HCT116 (cell line): ENCODE measurements around the gene CD58. TPM values are rescaled to one million over a fixed set of nuclear protein-coding genes. Genes with fewer than 3 reads are reported as not detected.

Experiments
- ATAC-seq: fragments of 200-7000 bp; cut with Tn5 transposase; 2 replicates; pipeline ENCODE4 v1.9.1; 2020; ENCODE audit warnings: mild to moderate bottlenecking, moderate library complexity
- BruUV-seq: library from RNA; stranded (reverse); fragments of 400-500 nt; replicated peaks from 2 replicates; lab custom pipeline; 2021; lab: Mats Ljungman, UMichigan
- CTCF ChIA-PET: fragments of 300-600 bp; sonication (Branson Sonifier 250); formaldehyde crosslinking; loops from one replicate; lab custom pipeline; 2021; ENCODE audit warnings: antibody characterized with exemption; lab: Charles Lee
- POLR2A ChIA-PET: fragments of 300-600, 350-600 bp; sonication (Branson Sonifier 250); formaldehyde crosslinking; loops from one replicate; lab custom pipeline; 2021; ENCODE audit warnings: antibody characterized with exemption; lab: Charles Lee
- RAD21 ChIA-PET, 2 experiments: fragments of 300-600 bp; sonication (Branson Sonifier 250); formaldehyde crosslinking; loops; one replicate each; lab custom pipeline; 2023; ENCODE audit warnings: low total read pairs in 2 of 2; ENCODE audit not compliant: uncharacterized antibody in 2 of 2, unreplicated experiment in 2 of 2, low non-redundant PET in 1 of 2; lab: Charles Lee
- DNase-seq: peaks from one replicate; pipeline ENCODE4 v3.0.0-alpha.2; 2010; ENCODE audit warnings: low read depth, low spot score
- H2AFZ ChIP-seq: fragments of 200-600 bp; shearing (Covaris generic), sonication (generic); 2 replicates; pipeline ENCODE4 v1.6.1; 2017; ENCODE audit warnings: low read depth, mixed run types, mixed read lengths, antibody characterized with exemption, low read length; ENCODE audit not compliant: poor library complexity, severe bottlenecking
- H3K27ac ChIP-seq: 2 replicates; pipeline ENCODE4 v1.5.1; 2012; ENCODE audit warnings: low read depth, low read length
- H3K27me3 ChIP-seq: fragments of 200-600 bp; sonication (generic); 2 replicates; pipeline ENCODE4 v1.6.1; 2016; ENCODE audit warnings: mixed run types, low read length, mixed read lengths; ENCODE audit not compliant: insufficient read depth
- H3K36me3 ChIP-seq, 2 experiments: fragments of 200-500 bp in 1 of 2; fragments of 200-600 bp in 1 of 2; sonication (Bioruptor generic) in 1 of 2; sonication (generic) in 1 of 2; 2 replicates each; pipeline versions ENCODE4 v1.5.1 to v1.6.1; 2014 to 2016; ENCODE audit warnings: low read length in 2 of 2, inconsistent platforms in 1 of 2, mixed read lengths in 1 of 2, mixed run types in 1 of 2; ENCODE audit not compliant: insufficient read depth in 2 of 2, control insufficient read depth in 1 of 2
- H3K4me1 ChIP-seq, 2 experiments: fragments of 200-600 bp in 1 of 2; sonication (generic) in 1 of 2; 2 replicates each; pipeline versions ENCODE4 v1.5.1 to v1.6.1; 2012 to 2017; ENCODE audit warnings: low read length in 2 of 2, inconsistent platforms in 1 of 2, mild to moderate bottlenecking in 1 of 2, mixed read lengths in 1 of 2, mixed run types in 1 of 2, moderate library complexity in 1 of 2; ENCODE audit not compliant: insufficient read depth in 2 of 2, control insufficient read depth in 1 of 2
- H3K4me2 ChIP-seq: fragments of 200-600 bp; sonication (generic); 2 replicates; pipeline ENCODE4 v1.6.1; 2017; ENCODE audit warnings: mixed run types, low read length, mixed read lengths
- H3K4me3 ChIP-seq, 2 experiments: fragments of 200-600 bp in 1 of 2; sonication (generic) in 1 of 2; replicated peaks in 1 of 2; 2 replicates each; pipeline ENCODE4 v1.5.1; 2011 to 2016; ENCODE audit warnings: low read length in 2 of 2, control low read depth in 1 of 2, low read depth in 1 of 2, mild to moderate bottlenecking in 1 of 2, mixed read lengths in 1 of 2, mixed run types in 1 of 2
- H3K79me2 ChIP-seq: fragments of 200-600 bp; sonication (generic); 2 replicates; pipeline ENCODE4 v1.6.1; 2017; ENCODE audit warnings: mild to moderate bottlenecking, mixed run types, low read length, moderate library complexity, mixed read lengths; ENCODE audit not compliant: insufficient read depth
- H3K9ac ChIP-seq: fragments of 200-600 bp; sonication (generic); 2 replicates; pipeline ENCODE4 v1.6.1; 2016; ENCODE audit warnings: low read length, mixed read lengths
- H3K9me2 ChIP-seq: fragments of 200-600 bp; sonication (generic), shearing (Covaris generic); 2 replicates; pipeline ENCODE4 v1.6.1; 2017; ENCODE audit warnings: mixed run types, mild to moderate bottlenecking, moderate library complexity; ENCODE audit not compliant: insufficient read depth
- H3K9me3 ChIP-seq, 2 experiments: fragments of 200-500 bp in 1 of 2; fragments of 200-600 bp in 1 of 2; sonication (Bioruptor generic) in 1 of 2; sonication (generic) in 1 of 2; 2 replicates each; pipeline ENCODE4 v1.6.1; 2014 to 2017; ENCODE audit warnings: low read length in 2 of 2, mixed read lengths in 2 of 2, inconsistent platforms in 1 of 2, low read depth in 1 of 2, mild to moderate bottlenecking in 1 of 2, mixed run types in 1 of 2, moderate library complexity in 1 of 2; ENCODE audit not compliant: control insufficient read depth in 1 of 2, insufficient read depth in 1 of 2
- H4K20me1 ChIP-seq: fragments of 200-600 bp; sonication (generic), shearing (Covaris generic); 2 replicates; pipeline ENCODE4 v1.6.1; 2017; ENCODE audit warnings: mixed run types, mild to moderate bottlenecking, moderate library complexity; ENCODE audit not compliant: insufficient read depth
- CEBPB ChIP-seq: IDR thresholded peaks from 2 replicates; pipeline ENCODE4 v1.6.1; 2012; ENCODE audit warnings: low read depth
- EGR1 ChIP-seq: IDR thresholded peaks from 2 replicates; pipeline ENCODE4 v1.6.1; 2012; ENCODE audit warnings: low read depth
- ELF1 ChIP-seq: IDR thresholded peaks from 2 replicates; pipeline ENCODE4 v1.6.1; 2012; ENCODE audit warnings: low read depth, borderline replicate concordance
- EZH2 ChIP-seq: fragments of 200-600 bp; sonication (generic); IDR thresholded peaks from 2 replicates; pipeline ENCODE4 v1.6.1; 2017; ENCODE audit warnings: antibody characterized with exemption, mixed run types
- EZH2phosphoT487 ChIP-seq: fragments of 200-600 bp; IDR thresholded peaks from 2 replicates; pipeline ENCODE4 v1.6.1; 2018; ENCODE audit warnings: antibody characterized with exemption, borderline replicate concordance
- FOSL1 ChIP-seq: IDR thresholded peaks from 2 replicates; pipeline ENCODE4 v1.6.1; 2012; ENCODE audit warnings: low read depth
- JUND ChIP-seq: IDR thresholded peaks from 2 replicates; pipeline ENCODE4 v1.6.1; 2012
- POLR2A ChIP-seq: IDR thresholded peaks from 2 replicates; pipeline ENCODE4 v1.7.0; 2011; ENCODE audit warnings: borderline replicate concordance; ENCODE audit not compliant: insufficient read depth, insufficient read length; ENCODE audit errors: extremely low read depth
- RAD21 ChIP-seq: IDR thresholded peaks from 2 replicates; pipeline ENCODE4 v1.6.1; 2012; ENCODE audit warnings: low read depth, mild to moderate bottlenecking
- SIN3A ChIP-seq: IDR thresholded peaks from 2 replicates; pipeline ENCODE4 v1.6.1; 2012; ENCODE audit warnings: low read depth
- SP1 ChIP-seq: IDR thresholded peaks from 2 replicates; pipeline ENCODE4 v1.6.1; 2012; ENCODE audit warnings: low read depth
- SRF ChIP-seq: IDR thresholded peaks from 2 replicates; pipeline ENCODE4 v1.6.1; 2012; ENCODE audit warnings: low read depth
- TCF7L2 ChIP-seq: IDR thresholded peaks from 2 replicates; pipeline ENCODE4 v1.7.0; 2011; ENCODE audit warnings: borderline replicate concordance, inconsistent platforms; ENCODE audit not compliant: insufficient read depth, insufficient read length; ENCODE audit errors: extremely low read depth
- intact Hi-C: fragments of 100-400 bp; cut with micrococcal nuclease; formaldehyde crosslinking; loops from 2 replicates; pipeline ENCODE4 v1.10.0; 2022
- total RNA-seq: library from RNA; stranded (reverse); gene quantifications from one replicate; pipeline ENCODE4 v1.2.1, GENCODE V29; 2021; ENCODE audit not compliant: unreplicated experiment
- TF ChIP-seq, protein P1 (sequence below), 3 experiments: fragments of 200-600 bp in 1 of 3; sonication (generic) in 1 of 3; IDR thresholded peaks in 2 of 3; conservative IDR thresholded peaks in 1 of 3; 2 replicates each; pipeline ENCODE4 v1.5.1; 2012 to 2017; ENCODE audit warnings: low read depth in 2 of 3, low read length in 2 of 3, antibody characterized with exemption in 1 of 3, borderline replicate concordance in 1 of 3, control low read depth in 1 of 3, mild to moderate bottlenecking in 1 of 3, mixed read lengths in 1 of 3, mixed run types in 1 of 3, moderate library complexity in 1 of 3; ENCODE audit not compliant: insufficient read depth in 1 of 3
- TF ChIP-seq, protein P2 (sequence below): IDR thresholded peaks from 2 replicates; pipeline ENCODE4 v1.6.1; 2012

Gene CD58
- total RNA-seq, 1 experiment from 2014 or later = 18.0 TPM

DNA sequence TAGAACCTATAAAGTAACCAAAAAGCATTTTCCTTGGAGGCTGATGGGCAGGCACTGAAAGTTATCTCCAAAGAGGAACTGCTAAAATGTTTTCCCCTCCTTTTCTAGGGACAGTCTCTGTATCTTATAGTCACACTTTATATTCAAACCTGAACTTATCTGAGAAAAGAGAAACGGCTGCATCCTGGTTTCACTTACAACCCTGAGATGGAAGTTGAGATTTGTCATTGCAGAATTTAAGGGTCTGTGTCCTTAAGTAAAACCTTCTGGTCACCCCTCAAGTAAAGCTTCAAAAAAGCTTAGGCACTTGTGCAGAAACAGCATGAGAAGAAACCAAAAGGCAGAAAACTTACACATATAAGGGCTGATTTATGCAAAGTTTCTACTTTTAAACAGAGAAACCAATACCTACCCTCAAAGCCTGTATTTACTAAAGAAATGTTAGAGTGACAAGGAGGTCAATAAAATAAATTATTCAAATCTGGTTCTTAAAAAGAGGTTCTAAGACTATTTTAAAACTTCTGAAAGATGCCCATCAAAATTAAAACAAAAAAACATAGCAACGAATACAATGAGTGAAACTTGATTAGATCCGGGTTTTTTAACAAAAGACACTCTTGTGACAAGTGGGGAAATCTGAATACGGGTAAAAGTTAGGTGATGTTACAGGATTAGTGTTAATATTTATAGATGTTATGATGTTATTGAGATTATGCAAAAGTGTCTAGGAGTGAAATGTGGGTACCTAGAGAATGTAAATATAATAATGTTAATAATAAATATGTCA is 9.9 kb downstream of the CD58 start:
- Histone ChIP-seq H3K79me2 (peaks cover 64% of the 10 kb centered on the region), H3K4me1 (peaks cover 21 to 33% of the 10 kb centered on the region in 2 experiments), H3K4me2 (no peak overlapping the region), H3K4me3 (no peak overlapping the region), H3K27ac (no peak overlapping the region), H3K9ac (no peak overlapping the region), H3K9me3 (no peaks in the 10 kb centered on the region), H4K20me1 (no peaks in the 10 kb centered on the region), H3K27me3 (no peaks in the 10 kb centered on the region), H2AFZ (no peak overlapping the region), H3K36me3 (no peaks in the 10 kb centered on the region), H3K9me2 (no peaks in the 10 kb centered on the region)
- intact Hi-C loops = no loop called here
- POLR2A ChIA-PET = no interaction called here
- CTCF ChIA-PET = no interaction called here
- RAD21 ChIA-PET = no interaction called here
- TF ChIP-seq SP1 (no peak), EZH2phosphoT487 (no peak), FOSL1 (no peak), SIN3A (no peak), EZH2 (no peak), TCF7L2 (no peak), ELF1 (no peak), RAD21 (no peak), JUND (no peak), SRF (no peak), CEBPB (no peak), POLR2A (no peak), EGR1 (no peak)
- TF ChIP-seq, protein P1, sequence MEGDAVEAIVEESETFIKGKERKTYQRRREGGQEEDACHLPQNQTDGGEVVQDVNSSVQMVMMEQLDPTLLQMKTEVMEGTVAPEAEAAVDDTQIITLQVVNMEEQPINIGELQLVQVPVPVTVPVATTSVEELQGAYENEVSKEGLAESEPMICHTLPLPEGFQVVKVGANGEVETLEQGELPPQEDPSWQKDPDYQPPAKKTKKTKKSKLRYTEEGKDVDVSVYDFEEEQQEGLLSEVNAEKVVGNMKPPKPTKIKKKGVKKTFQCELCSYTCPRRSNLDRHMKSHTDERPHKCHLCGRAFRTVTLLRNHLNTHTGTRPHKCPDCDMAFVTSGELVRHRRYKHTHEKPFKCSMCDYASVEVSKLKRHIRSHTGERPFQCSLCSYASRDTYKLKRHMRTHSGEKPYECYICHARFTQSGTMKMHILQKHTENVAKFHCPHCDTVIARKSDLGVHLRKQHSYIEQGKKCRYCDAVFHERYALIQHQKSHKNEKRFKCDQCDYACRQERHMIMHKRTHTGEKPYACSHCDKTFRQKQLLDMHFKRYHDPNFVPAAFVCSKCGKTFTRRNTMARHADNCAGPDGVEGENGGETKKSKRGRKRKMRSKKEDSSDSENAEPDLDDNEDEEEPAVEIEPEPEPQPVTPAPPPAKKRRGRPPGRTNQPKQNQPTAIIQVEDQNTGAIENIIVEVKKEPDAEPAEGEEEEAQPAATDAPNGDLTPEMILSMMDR (IDR thresholded peaks at IDR 0.05 in 2 of 3, conservative IDR thresholded peaks at IDR 0.05 in 1 of 3; ENCODE audit: borderline replicate concordance in 1 of 3, insufficient read depth in 1 of 3, low read depth in 2 of 3, low read length in 2 of 3) = no peak
- TF ChIP-seq, protein P2, sequence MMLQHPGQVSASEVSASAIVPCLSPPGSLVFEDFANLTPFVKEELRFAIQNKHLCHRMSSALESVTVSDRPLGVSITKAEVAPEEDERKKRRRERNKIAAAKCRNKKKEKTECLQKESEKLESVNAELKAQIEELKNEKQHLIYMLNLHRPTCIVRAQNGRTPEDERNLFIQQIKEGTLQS = no peak
- BruUV-seq = no TSS peak
- ATAC-seq (no peak), DNase-seq (no peak)
